ENCODE measurements around the gene SLC4A1AP. TPM values are rescaled to one million over a fixed set of nuclear protein-coding genes. Genes with fewer than 3 reads are reported as not detected.

SLC4A1AP gene
- polyA plus RNA-seq, 1 donor from 2014 or later, result 47.9 TPM

DNA sequence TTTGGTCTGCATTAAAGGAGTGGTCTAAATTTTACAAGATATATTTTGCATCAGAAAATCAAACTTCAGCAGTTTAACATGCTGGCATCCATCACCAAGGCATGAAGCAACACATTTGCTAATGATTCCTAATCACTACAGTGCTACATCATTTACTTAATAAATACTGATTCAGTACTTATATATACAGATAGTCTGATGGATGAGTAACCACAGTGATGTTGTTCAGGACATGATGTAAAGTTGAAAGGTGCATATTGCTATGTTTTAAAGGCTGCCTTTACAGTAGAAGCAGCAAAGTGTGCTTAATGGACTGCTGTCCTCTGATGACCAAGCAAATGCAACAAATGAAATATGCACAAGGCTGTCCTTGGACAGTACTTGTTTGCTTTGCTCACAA is 11.3 kb upstream of the SLC4A1AP start:
- H3K36me3 ChIP-seq (ENCODE audit: insufficient read depth, low read length), result peaks cover 13% of the 10 kb centered on the region
- H3K4me3 ChIP-seq (ENCODE audit: low read length), result no peak overlapping the region
- TF ChIP-seq EP300 (conservative IDR thresholded peaks at IDR 0.05; ENCODE audit: poor library complexity, severe bottlenecking) (no peak), REST (IDR thresholded peaks at IDR 0.05; ENCODE audit: borderline replicate concordance) (no peak), EZH2 (IDR thresholded peaks at IDR 0.05; ENCODE audit: borderline replicate concordance, insufficient read depth, low read length, poor library complexity, severe bottlenecking) (no peak), RAD21 (conservative IDR thresholded peaks at IDR 0.05) (no peak), TAF1 (IDR thresholded peaks at IDR 0.05; ENCODE audit: low read depth) (no peak), SMC3 (conservative IDR thresholded peaks at IDR 0.05; ENCODE audit: poor library complexity) (no peak), MXI1 (conservative IDR thresholded peaks at IDR 0.05; ENCODE audit: poor library complexity, severe bottlenecking) (no peak), POLR2AphosphoS5 (IDR thresholded peaks at IDR 0.05) (no peak)
- TF ChIP-seq, protein P1, sequence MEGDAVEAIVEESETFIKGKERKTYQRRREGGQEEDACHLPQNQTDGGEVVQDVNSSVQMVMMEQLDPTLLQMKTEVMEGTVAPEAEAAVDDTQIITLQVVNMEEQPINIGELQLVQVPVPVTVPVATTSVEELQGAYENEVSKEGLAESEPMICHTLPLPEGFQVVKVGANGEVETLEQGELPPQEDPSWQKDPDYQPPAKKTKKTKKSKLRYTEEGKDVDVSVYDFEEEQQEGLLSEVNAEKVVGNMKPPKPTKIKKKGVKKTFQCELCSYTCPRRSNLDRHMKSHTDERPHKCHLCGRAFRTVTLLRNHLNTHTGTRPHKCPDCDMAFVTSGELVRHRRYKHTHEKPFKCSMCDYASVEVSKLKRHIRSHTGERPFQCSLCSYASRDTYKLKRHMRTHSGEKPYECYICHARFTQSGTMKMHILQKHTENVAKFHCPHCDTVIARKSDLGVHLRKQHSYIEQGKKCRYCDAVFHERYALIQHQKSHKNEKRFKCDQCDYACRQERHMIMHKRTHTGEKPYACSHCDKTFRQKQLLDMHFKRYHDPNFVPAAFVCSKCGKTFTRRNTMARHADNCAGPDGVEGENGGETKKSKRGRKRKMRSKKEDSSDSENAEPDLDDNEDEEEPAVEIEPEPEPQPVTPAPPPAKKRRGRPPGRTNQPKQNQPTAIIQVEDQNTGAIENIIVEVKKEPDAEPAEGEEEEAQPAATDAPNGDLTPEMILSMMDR (IDR thresholded peaks at IDR 0.05; ENCODE audit: poor library complexity, severe bottlenecking), result no peak

DNA sequence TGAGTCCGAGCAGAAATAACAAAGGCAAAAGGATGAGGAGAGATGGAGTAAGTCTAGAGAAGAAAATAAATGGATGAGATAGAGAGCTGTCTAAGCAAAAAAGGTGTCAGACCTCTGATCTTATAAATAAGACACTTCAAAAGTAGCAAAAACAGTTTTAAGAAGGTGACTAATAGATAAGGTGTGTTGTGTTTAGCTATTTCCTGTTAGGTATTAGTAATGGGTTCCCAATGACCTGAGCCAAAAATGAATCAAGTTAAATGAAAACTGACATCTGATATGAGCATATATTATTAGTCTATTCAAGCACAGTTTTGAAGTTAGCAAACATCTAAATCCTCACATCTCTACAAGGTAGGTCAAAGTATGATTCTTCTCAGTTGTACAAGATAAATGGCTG is 10.9 kb upstream of the SLC4A1AP start:
- H3K27me3 ChIP-seq (ENCODE audit: insufficient read depth, low read depth, low read length), result no peaks in the 10 kb centered on the region
- H3K9me3 ChIP-seq (ENCODE audit: low read length), result no peaks in the 10 kb centered on the region
- H3K4me2 ChIP-seq (ENCODE audit: low read length), result no peak overlapping the region
- H3F3A ChIP-seq (ENCODE audit: insufficient read depth, low read length, poor library complexity, severe bottlenecking), result no peaks in the 10 kb centered on the region
- no peak for TF ChIP-seq TAF1 (IDR thresholded peaks at IDR 0.05; ENCODE audit: low read depth)
- no peak for TF ChIP-seq EZH2 (IDR thresholded peaks at IDR 0.05; ENCODE audit: borderline replicate concordance, insufficient read depth, low read length, poor library complexity, severe bottlenecking)
- H3K79me2 ChIP-seq (replicated peaks; ENCODE audit: insufficient read depth, low read length), result no peaks in the 10 kb centered on the region
- H3K36me3 ChIP-seq (ENCODE audit: insufficient read depth, low read length), result peaks cover 17% of the 10 kb centered on the region
- no peak overlapping the region for H3K9ac ChIP-seq (ENCODE audit: low read length)
- H3K4me3 ChIP-seq (ENCODE audit: low read length), result no peak overlapping the region
- no peak overlapping the region for H2AFZ ChIP-seq (ENCODE audit: low read depth, low read length)
- no peaks in the 10 kb centered on the region for H4K20me1 ChIP-seq (ENCODE audit: insufficient read depth)
- H3K9me2 ChIP-seq (ENCODE audit: insufficient read depth, low read length), result no peaks in the 10 kb centered on the region
- H3K27ac ChIP-seq (ENCODE audit: low read length), result no peak overlapping the region

More for the DNA sequence above, 11.3 kb upstream of the SLC4A1AP start:
- Histone ChIP-seq H3K9me2 (ENCODE audit: insufficient read depth, low read length) (no peaks in the 10 kb centered on the region), H4K20me1 (ENCODE audit: insufficient read depth) (no peaks in the 10 kb centered on the region), H3K27me3 (ENCODE audit: insufficient read depth, low read depth, low read length) (no peaks in the 10 kb centered on the region), H3K27ac (ENCODE audit: low read length) (no peak overlapping the region), H3K9ac (ENCODE audit: low read length) (no peak overlapping the region), H3K79me2 (replicated peaks; ENCODE audit: insufficient read depth, low read length) (no peaks in the 10 kb centered on the region), H3K9me3 (ENCODE audit: low read length) (no peaks in the 10 kb centered on the region), H2AFZ (ENCODE audit: low read depth, low read length) (no peak overlapping the region), H3K4me2 (ENCODE audit: low read length) (no peak overlapping the region), H3F3A (ENCODE audit: insufficient read depth, low read length, poor library complexity, severe bottlenecking) (no peaks in the 10 kb centered on the region)

DNA sequence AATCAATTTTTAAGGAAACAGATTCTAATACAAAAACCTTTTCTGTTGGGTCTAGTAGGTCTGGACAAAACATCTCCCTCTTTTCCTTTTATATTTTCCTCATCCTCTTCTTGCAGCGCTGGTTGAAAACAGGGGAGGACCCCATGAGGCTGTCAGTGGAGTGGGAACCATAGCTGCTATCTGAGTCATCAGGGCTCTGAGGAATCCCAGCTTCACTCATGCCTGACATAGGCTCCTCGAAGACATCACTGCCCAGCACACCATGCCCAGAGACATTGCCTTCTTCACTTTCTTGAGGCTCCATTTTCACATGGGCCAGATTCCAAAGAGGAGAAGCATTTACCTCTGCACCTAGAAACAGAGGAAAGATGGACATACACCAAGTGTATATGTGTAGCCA is 10.3 kb upstream of the SLC4A1AP start:
- Histone ChIP-seq H3K79me2 (replicated peaks; ENCODE audit: insufficient read depth, low read length) (no peaks in the 10 kb centered on the region), H3F3A (ENCODE audit: insufficient read depth, low read length, poor library complexity, severe bottlenecking) (no peaks in the 10 kb centered on the region), H2AFZ (ENCODE audit: low read depth, low read length) (no peak overlapping the region), H3K36me3 (ENCODE audit: insufficient read depth, low read length) (peaks cover 17% of the 10 kb centered on the region), H3K9ac (ENCODE audit: low read length) (no peak overlapping the region), H3K9me2 (ENCODE audit: insufficient read depth, low read length) (no peaks in the 10 kb centered on the region), H4K20me1 (ENCODE audit: insufficient read depth) (no peaks in the 10 kb centered on the region), H3K27me3 (ENCODE audit: insufficient read depth, low read depth, low read length) (no peaks in the 10 kb centered on the region), H3K27ac (ENCODE audit: low read length) (no peak overlapping the region), H3K4me3 (ENCODE audit: low read length) (no peak overlapping the region), H3K9me3 (ENCODE audit: low read length) (no peaks in the 10 kb centered on the region), H3K4me2 (ENCODE audit: low read length) (no peak overlapping the region)
- no peak for TF ChIP-seq MXI1 (conservative IDR thresholded peaks at IDR 0.05; ENCODE audit: poor library complexity, severe bottlenecking)
- no peak for TF ChIP-seq POLR2AphosphoS5 (IDR thresholded peaks at IDR 0.05)
- TF ChIP-seq EZH2 (IDR thresholded peaks at IDR 0.05; ENCODE audit: borderline replicate concordance, insufficient read depth, low read length, poor library complexity, severe bottlenecking), result no peak
- no peak for TF ChIP-seq TAF1 (IDR thresholded peaks at IDR 0.05; ENCODE audit: low read depth)
- no peak for TF ChIP-seq REST (IDR thresholded peaks at IDR 0.05; ENCODE audit: borderline replicate concordance)
- TF ChIP-seq EP300 (conservative IDR thresholded peaks at IDR 0.05; ENCODE audit: poor library complexity, severe bottlenecking), result no peak
- TF ChIP-seq SMC3 (conservative IDR thresholded peaks at IDR 0.05; ENCODE audit: poor library complexity), result no peak

Measured in neural cell (in vitro differentiated cells).